Activated CD4-positive, alpha-beta T cell treated with anti-CD3 and anti-CD28 coated beads for 4 hours (primary cell): ENCODE data around the gene CDCP1.

Source experiments
- DNase-seq, 2 donors: peaks; one replicate each; pipeline ENCODE4 v3.0.0-alpha.2; 2020

Gene CDCP1, protein sequence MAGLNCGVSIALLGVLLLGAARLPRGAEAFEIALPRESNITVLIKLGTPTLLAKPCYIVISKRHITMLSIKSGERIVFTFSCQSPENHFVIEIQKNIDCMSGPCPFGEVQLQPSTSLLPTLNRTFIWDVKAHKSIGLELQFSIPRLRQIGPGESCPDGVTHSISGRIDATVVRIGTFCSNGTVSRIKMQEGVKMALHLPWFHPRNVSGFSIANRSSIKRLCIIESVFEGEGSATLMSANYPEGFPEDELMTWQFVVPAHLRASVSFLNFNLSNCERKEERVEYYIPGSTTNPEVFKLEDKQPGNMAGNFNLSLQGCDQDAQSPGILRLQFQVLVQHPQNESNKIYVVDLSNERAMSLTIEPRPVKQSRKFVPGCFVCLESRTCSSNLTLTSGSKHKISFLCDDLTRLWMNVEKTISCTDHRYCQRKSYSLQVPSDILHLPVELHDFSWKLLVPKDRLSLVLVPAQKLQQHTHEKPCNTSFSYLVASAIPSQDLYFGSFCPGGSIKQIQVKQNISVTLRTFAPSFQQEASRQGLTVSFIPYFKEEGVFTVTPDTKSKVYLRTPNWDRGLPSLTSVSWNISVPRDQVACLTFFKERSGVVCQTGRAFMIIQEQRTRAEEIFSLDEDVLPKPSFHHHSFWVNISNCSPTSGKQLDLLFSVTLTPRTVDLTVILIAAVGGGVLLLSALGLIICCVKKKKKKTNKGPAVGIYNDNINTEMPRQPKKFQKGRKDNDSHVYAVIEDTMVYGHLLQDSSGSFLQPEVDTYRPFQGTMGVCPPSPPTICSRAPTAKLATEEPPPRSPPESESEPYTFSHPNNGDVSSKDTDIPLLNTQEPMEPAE

DNA sequence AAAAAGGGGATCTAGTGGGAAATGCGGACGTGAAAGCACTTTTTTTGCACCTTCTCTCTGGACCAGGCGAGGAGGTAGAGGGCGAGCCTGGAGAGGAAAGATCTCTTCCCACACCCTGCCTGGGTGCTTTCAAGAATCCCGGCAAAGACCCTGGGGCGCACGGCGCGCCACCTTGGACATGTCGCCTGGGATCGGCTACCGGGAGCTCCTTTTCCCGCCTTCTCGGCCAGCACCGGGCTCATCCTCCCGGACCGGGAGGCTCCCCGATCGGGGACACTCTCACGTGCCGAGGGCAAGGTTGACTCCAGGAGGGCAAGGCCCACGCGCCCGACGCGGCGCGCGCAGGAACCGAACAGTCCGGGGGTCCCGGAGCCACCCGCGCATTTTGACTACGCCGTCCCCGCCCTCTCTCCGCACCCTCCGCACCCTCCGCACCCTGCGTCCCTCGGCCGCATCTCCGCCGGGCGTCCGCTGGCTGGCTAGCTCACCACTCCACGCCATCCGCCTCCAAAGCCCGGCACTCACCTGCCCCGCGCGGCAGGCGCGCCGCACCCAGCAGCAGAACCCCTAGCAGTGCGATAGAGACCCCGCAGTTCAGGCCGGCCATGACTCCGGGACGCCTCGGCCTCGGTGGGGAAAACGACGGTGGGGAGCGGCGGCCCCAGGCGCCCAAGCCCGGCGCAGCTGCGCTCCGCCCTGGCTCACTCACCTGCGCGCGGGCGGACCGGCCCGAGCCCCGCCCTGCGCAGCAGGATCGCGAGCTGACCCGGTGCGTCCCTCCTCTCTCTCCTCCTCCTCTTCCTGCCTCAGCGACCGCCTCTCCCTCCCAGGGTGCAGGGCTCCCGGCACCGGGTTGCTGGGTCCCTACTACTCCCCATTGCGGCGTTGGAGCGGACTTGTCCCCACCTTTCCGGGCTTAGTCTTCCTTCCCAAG lies at the start of gene CDCP1:
Gene CDCP1, minus strand, starts transcription at position 698 of the 934 bp plus-strand sequence. Its CDS starts 91 bp downstream, at position 607.
- DNase-seq = no peak

DNA sequence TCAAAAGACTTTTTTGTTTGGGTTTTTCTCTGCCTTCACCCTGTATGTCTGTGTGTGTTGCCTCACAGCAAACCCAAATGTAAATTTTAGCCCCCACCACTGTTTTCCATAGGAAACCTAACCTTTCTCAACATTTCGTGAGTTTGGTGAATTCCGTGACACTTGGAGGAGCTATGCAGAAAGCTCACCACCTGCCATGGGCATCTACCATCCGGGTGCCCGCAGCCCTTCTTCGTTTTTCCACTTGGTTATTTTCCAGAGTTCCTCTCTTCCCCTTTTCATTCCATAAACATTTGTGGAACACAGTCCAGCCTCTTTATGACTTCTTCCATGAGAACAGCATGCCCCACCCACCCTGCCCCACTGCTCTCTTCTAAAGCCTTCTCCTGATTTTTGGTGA lies 48.6 kb upstream of the CDCP1 start:
- no peak for DNase-seq

DNA sequence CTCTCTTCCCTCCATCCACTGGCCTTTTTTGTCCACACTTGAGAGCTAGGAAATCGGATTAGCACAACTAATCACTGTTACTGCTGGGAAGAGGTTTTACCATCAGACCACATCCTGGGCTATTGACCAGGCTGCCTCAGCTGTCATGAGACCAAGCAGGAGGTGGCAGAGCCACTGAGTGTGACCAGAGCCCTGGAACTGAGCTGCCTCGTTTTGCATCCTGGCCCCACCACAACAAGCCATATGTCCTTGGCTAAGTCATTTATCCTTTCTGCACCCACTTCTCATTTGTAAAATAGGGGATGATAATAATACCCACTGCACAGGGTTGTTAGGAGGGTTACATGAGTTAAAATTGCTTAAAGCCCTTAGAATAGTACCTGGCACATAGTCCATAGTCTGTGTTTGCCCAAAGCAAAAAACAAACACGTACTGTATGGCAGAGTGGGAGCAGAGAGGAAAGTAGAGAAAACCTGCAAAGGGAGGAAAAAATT lies 45.8 kb upstream of the CDCP1 start:
- DNase-seq = no peak

DNA sequence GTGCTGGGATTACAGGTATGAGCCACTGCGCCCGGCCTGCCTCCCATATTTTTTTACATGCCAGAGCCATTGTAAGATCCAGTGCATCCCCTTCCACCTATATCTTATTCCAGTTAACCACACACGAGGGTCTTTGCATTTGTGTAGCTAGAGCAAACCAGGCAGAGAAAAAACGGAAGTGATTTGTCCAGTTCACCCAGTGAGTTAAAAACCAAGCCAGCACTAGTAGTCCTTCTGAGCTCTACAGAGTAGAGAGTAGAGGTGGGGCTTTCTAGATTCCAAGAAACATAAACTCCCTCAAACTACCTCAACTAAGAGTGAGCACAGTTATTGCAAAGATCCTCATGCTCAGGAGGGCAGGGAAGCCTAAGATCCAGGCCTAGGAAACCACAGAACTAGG lies 45.2 kb upstream of the CDCP1 start:
- DNase-seq = no peak

DNA sequence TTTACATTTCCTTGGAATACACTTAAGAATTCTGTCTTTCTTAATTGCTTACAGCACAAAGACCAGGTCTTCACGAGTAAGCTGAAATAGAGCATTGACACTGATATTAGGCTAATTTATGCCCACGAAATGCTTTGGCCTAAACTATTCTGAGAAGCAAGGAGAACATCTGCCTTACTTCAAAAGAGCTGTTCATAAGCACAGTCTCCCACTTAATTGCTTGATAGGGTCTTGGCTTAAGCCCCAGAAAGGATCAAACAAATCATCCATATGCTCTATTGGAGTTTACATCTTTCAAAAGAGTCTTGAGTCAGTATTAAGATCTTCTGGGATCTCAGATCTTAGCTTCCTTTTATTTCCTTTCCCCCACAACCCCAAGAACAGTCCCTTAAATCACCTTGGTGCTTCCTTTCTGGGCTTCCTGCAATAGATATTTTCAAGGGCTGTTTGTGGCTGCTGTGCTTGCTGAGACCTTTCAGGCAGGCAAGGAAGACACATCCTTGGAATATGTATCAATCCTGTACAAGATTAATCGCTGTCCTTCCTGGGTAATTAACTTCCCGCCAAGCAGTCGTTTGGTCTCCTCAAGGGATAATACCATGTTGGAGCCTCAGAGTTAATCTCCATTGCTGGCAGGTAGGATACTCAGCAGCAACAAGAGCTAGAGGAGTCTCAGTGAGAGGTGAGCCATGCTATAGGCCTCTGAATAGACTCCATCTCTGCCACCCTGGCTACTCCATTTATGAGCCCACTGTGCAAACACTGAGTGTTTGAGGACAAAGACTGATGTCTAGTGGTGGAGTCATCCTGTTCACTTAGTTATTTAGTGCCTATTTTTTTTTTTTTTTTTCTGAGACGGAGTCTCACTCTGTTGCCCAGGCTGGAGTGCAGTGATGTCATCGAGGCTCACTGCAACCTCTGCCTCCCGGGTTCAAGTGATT lies 42.8 kb upstream of the CDCP1 start:
- DNase-seq = no peak

DNA sequence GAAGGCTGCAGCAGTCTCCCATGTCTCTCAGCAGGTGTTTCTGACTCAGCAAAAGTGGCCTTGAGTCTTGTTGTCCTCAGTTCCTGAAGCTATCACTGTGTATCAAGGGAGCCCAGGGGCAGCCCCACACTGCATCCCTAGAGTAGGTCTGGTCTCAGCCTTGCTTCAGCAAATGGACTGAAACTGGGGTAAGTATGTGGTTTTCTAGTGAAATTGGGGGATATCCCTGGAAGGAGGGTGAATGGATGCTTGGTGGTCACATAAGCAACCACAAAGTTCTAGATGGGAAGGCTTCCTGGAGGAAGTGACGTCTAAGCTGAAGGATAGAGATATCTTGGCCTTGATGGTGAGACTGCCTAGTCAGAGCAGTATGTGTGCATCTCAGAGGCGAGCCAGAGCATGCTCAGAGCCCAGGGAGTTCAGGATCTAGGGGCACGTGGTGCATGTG lies 41.5 kb upstream of the CDCP1 start:
- no peak for DNase-seq

DNA sequence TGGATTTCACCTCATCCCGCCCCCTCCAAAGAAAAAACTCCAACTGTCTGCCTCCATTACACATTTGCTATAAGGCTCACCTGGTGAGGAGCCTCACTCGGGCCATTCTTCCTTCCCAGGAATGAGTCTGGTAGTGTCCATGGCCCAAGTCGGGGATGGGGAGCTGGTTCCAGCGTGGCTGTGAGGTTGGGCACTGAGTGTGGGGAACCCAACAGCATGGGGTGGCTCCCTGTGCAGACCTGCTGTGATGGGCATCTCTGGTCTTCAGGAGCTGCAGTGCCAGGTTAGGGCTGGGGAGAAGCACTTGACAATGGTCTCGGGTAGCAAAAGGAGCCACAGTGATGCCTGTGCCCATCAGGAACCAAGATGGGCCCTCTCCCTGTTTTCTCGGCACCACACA lies 40.7 kb upstream of the CDCP1 start:
- DNase-seq = no peak

DNA sequence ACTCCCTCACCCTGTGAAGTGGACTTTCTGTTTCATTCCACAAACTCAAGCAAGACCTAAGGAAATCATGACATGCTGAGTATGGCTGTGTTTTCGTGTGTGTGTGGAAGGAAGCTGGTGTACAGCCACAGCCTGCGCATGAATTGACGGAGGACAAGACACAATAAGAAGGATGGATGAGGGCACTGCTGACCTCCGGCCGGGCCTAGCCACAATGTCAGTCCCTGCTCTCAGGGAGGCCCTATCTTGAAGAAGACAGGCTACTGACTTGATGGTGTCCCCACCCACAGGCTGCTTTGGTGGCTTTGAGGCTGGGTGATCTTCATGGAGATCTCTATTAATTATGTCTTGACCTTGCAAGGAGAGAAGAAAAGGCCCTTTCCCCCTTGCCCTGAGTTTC lies 39.3 kb upstream of the CDCP1 start:
- DNase-seq = no peak

DNA sequence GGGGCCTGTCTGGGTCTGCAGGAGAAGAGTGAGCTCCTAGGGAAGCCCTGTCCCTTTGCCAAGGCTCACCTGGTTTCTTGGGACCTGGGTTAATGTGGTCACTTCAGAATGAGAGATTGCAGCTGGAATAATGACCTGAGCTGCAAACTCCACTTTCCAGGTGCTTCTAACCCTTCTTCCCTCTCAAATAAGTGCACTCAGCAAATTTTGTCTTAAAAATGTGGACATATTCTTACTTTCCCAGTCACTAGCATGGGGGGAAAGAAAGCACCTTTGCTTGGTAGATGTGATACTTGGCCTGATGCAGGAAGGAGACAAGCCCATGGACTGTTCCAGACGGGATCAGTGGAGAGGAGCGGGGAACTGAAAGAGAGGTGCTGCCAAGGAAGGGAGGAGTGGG lies 38.9 kb upstream of the CDCP1 start:
- DNase-seq = no peak

DNA sequence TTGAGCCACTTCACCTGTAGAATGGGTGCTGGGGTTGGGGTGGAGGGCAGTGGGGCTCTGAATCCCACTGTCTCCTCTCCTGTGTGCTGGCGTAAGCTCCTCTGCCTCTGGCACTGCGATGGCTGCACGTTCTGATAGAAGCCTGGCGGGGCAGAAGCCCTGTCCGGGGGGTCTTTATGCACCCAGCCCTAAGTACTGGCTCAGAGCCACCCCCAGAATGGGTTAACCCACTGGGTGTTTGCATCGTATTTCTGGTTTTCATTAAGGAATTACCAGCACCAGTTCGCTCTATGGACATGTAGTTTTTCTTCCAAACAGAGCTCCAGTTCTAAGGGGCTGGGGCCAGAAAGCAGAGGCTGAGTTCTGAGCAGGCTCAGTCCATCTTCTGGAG lies 37.7 kb upstream of the CDCP1 start:
- DNase-seq = no peak

DNA sequence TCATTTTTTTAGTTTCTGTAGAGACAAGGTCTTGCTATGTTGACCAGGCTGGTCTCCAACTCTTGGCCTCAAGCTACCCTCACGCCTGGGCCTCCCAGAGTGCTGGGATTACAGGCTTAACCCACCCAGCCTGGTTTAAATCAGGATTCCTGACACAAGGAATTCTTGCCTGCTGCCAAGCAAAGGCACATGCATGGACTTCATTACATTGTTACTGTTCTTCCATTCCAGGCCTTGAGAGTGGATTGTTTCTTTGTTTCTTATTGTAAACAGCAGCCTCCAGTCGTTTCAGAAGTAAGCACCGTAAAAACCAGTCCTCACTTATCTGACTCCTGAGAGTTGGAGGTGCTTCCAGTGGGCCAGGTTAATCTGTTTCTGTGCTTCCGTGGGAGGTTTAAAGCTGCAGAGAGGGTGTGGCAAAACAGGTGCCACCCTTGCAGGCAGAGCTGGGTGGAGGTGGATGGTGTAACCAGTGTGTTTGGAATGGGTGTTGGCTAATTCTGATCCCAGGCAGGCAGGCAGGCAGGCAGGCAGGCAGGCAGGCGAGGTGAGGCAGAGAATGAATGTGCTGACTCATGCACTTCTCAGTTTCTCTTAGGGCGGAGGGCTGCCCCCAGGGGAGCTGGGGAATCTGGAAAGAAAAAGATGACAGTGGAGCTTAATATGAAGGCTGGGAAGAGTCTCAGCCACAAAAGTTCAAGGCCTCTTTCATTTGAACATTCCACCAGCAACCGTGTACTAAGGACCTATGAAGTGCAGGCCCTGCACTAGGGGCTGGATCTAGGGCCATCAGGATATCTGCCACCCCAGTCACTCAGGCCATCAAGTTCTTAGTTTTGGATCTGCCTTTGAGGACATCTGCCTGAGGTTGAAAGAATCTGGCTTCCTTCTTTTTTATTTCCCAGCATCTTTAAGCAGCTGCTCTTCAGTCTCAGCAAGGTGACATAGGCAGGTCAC lies 37.0 kb upstream of the CDCP1 start:
- DNase-seq = no peak

DNA sequence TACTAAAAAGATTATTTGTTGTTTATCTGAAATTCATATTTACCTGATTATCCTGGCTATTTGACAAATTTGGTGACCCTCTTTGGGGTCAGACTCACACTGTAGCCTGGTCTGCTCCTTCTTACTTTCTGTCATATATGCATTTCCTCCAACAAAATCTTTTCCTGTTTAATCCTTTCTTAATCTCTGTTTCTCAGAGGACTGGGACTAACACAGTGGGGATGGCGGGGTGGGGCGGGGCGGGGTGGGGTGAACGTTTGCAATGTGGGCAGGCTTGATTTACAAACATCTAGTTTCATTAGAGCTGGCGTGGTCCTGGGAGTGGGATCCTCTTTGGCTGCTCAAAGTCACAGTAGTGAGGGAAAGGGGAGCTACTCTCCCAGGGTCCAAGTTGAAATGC lies 35.3 kb upstream of the CDCP1 start:
- DNase-seq = no peak

DNA sequence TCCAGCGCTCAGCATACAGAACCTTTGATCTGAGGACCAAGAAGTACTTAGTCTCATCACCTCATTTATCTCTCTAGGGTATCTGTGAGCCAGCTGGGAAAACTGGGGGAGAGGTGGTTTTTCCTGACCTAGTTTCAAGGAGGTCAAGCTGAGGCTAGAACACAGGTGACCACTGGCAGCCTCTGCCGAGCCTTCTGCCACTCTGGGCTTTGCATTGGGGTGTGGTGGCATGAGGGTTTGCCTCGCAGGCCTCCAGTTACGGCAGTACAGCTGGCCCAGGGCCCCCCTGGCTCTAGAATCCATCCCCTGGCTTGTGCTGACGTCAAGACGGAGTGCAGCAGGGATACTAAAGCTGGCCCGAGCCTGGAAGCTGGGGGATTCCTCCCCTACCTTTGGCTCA lies 34.7 kb upstream of the CDCP1 start:
- DNase-seq = no peak

DNA sequence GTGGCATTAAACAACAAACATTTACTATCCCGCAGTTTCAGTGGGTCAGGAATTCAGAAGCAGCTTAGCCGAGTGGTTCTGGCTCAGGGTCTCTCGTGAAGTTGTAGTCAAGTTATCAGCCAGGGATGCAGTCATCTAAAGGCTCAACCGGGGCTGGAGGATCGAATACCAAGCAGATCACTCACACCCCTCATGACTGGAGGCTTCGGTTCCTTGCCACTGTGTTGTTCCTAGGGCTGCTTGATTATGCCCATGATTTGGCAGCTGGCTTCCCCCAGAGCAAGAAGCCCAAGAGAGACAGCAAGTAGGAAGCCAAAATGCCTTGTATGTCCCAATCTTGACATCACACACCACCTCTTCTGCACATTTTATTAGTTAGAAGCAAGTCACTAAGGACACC lies 33.9 kb upstream of the CDCP1 start:
- DNase-seq = no peak

DNA sequence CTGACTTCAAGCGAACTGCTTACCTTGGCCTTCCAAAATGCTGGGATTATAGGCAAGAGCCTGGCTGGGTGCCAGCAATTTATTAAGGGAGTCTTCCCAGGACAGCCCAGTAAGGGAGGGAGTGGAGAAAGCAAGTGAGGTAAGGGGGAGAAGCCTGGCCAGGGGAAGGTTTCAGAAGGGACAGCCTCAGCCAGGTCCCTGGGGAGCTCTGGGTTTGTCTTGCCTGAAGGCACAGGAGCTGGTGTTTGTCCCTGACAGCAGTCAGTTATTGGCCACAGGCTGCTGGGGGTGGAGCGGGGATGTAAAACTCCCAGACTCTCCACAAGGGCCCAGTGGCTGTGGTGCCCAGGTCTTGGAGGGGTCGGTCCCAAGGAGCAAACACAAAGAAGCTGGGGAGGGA lies 33.0 kb upstream of the CDCP1 start:
- DNase-seq = no peak

DNA sequence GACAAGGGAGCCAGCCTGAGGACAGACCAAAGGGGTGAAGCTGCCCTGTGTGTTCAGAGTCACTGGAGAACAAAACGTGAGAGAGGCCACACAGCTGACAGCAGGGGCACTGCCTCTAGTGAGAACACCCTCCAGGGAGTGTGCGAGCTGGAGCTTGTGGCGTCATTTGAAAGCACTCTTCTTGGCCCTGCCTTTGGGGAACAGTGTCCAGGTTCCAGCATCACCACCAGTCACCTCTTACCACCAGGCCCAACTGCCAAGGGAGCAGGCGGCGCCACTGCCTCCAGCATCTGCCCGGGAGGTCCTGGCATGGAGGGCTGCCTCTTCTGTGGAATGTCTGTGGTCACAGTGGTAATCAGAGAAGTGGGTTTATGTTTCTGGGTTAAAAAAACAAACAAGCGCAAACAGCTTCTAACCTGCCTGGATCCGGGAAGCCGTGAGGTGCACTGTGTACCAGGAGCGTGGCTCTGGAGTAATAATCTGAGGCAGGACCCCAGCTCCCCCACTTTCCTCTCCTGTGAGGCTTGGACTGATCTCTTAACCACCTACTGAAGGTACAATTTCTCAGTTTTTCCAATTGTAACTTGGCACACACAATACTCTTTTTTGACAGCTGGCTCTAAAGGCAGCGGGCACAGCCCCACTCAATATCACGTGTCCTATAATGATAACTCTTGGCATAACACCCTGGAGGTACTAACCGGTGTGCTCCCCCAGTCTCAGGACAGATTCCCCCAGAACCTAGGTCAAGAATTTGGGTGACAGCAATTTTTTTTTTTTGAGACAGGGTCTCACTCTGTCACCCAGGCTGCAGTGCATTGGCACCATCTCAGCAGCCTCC lies 32.2 kb upstream of the CDCP1 start:
- DNase-seq = no peak

DNA sequence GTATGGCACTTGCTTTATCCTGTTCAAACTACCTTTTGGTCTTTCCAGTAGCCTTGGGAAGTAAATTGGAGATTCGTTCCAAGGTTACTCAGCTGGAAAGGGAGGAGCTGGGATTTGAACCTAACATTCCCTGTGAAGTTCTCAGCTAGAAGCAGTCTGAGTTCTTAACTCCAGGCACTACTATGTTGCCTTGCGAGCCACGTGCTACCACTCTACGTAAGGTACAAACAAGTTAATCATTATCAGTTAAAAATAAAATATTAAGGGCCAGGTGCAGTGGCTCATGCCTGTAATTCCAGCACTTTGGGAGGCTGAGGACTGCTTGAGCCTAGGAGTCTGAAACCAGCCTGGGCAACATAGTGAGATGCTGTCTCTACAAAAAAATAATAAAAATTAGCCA lies 30.7 kb upstream of the CDCP1 start:
- DNase-seq = no peak

DNA sequence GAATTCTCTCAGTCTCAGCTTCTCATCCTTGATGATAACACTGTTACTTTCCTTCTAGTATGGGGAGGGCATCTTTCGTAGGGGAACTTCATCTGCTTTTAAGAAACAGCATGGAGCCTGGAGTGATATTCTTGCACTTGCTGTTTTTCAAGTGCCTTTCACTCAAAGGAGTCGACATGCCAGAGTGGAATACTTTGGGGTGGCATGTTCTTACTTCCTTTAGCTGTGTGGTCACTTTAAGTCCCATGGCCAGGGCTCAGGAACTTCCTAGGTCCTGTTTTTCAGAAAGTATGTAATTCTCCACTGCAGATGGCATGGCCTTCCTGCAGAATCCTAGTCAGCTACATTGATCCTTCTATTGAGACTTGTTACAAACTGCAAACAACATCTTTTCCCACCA lies 28.1 kb upstream of the CDCP1 start:
- no peak for DNase-seq

DNA sequence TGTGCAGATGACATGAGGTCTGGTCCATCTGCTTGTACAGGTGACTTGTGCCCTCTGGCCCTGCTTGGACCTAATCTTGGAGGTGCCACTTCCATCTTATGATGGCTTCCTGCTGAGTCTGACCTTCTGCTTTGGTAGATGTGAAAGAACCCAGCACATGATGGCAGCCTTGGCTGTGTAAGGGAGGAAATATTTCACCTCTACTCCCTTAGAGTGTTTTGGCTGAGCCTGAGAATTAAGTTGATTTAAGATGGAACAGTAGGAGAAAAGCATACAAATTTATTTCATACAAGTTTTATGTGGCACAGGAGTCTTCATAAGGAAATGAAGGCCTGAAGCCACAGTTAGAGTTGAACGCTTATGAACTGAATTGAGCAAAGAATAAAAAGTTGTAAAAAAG lies 27.6 kb upstream of the CDCP1 start:
- no peak for DNase-seq

DNA sequence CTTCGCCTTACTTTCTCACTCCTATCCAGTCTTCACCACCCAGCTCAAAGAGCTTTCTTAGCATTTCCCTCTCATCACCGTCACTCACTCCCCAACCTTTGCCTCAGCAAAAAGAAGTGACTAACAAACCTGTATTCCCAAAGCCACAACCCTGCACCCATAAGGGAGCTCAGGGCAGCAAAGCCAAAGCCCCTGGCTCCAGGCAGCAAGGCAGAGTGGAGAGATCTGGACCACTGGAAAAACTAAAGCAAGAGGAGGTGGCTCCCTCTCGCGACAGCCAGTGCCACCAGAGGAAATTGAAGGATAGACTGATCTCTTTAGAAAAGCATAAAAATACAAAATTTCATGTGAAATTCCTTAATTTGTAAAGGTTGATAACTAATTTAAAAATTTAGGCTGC lies 25.1 kb upstream of the CDCP1 start:
- DNase-seq = no peak
